HG03097 (cell line): ENCODE data around the gene HS3ST4.

Source experiments
- ATAC-seq: cut with Tn5 transposase; IDR thresholded peaks from one replicate; pipeline ENCODE4 v1.9.1; 2021; ENCODE audit not compliant: unreplicated experiment, low FRiP score

The HS3ST4 gene

GRCh38 chr16:25691519-25692091 is at the start of gene HS3ST4:
Gene HS3ST4, plus strand, starts transcription at chr16:25691959.
- no peak for ATAC-seq

DNA sequence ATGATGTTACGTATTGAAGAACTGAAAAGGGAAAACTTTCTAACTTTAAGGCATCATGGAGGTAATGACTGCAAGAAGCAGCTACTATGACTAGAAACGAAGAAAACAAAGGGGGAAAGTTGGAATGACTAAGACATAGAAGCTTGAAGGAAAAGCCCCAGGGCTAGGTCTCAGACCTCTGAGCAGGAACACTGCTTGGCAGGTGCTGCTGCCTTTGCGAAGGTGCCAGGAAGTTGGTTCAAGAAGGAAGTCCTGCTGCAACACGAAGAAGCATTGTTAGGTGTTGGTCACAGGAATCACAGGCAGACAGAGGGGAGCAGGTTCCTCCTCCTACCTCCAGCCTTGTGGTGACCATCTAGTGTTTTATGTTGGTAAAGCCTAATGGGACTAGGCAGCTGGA is 48.1 kb upstream of the HS3ST4 start:
- no peak for ATAC-seq

- no peak for ATAC-seq
Observed at GRCh38 chr16:25656639-25657038, 35.1 kb upstream of the HS3ST4 start.

- no peak for ATAC-seq
Observed at GRCh38 chr16:25676820-25677219, 14.9 kb upstream of the HS3ST4 start.

DNA sequence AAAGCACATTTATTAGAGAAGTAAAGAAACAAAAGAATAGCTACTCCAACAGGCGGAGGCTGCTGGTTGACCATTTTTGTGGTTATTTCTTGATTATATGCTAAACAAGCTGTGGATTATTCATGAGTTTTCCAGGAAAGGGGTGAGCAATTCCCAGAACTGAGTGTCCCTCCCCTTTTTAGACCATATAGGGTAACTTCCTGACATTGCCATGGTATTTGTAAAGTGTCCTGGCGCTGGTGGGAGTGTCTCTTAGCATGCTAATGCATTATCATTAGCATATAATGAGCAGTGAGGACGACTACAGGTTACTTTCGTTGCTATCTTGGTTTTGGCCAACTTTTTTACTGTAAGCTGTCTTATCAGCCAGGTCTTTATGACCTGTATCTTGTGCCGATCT is 12.2 kb upstream of the HS3ST4 start:
- no peak for ATAC-seq

DNA sequence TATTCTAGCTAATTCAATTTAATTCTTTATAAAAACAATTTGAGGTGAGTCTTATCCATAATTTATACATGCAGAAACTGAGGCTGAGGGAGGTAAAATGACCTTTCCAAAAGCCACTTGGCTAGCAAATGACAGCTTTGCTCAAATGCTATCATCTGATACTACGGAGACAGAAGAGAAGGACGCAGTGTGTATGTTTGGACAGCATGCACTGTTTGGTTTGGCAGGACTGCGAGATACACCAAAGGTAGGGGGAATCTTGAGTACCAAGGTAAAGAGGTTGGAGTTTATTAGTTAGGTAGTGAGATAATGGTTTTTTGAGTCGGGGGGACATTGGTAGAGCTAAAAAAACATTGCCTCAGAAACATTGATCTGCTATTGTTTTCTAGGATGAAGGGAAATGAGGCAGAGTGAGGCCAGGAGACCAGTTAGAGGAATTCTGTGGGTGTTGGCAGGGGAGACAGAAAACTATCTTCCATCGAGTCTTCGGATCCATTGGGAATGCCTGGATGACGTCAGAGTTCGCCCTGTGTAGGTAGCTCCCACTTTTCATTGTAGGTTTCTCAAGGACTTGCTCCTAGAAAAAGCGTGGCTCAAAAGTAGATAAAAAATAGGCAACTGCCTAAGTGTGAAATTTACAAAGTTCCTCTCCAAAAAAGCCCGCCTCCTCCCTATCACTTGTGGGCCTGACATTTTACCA is 2.5 kb upstream of the HS3ST4 start:
- ATAC-seq = no peak

DNA sequence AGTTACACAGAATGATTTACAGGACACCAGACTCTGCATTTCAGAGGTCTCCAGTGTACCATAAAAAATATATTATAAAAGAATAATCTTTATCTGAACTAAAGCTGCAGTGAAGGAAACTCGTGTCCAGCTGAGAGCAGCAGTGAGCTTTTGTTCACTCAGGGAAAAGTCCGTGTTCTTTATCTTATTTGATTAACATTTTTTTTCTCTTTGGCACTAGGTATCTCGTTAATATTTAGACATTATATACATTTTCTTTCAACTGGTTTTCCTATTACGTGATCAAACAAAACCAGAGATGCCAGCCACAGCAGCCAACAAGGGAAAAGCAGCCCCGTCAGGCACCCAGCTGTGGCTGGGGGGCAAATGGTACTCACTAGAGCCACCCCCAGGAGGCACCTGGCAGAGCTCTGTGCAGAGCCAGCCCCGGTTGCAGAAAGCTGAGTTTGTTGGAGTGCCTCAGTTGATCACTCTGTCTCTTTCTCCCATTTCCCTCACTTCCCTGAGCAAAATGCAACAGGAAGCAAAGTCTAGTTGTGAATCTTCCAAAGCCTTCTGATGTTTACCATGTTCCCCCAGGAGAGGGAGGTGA is 1.1 kb upstream of the HS3ST4 start:
- no peak for ATAC-seq

DNA sequence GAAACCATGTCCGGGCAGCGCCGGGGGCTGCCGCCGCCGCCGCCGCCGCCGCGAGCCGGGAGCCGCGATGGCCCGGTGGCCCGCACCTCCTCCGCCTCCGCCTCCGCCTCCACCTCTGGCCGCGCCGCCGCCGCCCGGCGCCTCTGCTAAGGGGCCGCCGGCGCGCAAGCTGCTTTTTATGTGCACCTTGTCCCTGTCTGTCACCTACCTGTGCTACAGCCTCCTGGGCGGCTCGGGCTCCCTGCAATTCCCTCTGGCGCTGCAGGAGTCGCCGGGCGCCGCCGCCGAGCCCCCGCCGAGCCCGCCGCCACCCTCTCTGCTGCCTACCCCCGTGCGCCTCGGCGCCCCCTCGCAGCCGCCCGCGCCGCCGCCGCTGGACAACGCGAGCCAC is 587 bp downstream of the HS3ST4 start:
- ATAC-seq = no peak

GRCh38 chr16:25692742-25693508 is 1.2 kb downstream of the HS3ST4 start:
- ATAC-seq = no peak

- no peak for ATAC-seq
Observed at GRCh38 chr16:25693631-25694030, 1.9 kb downstream of the HS3ST4 start.

DNA sequence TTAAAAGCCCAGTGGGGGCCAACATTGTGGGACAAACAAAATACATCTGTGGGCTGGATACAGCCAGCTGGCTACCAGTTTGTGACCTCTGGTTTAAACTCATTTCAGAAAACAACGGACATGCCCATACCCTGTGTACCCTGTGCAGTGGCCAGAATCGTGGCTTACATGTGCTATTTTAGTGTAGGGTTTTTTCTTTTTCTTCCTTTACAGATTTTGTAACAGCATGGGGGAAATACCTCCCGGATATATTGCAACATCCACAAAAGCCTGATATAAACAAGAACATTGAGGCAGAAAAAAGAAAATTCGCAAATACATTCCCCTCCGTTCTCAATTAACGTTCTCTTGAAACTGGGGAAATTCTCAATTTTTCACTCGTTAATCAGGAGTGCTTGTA is 7.3 kb downstream of the HS3ST4 start:
- no peak for ATAC-seq

DNA sequence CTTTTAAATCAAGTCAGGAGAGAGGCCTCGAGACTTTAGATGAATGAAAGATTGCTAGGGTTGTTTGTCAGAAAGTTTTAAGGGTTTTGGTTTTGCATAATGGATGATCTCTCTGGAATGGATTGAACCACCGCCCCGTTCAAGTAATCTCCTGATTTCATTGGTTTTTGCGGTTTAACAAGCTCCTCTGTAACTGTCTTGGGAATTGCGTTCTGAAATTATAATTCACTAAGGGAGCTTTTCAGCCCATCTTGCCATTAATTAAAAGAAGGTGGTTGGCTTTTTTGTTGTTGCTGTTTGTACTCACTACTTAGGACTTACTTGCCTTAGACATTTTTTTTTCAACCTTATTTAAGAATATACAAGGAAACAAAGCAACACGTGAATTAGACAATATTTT is 8.8 kb downstream of the HS3ST4 start:
- ATAC-seq = no peak

DNA sequence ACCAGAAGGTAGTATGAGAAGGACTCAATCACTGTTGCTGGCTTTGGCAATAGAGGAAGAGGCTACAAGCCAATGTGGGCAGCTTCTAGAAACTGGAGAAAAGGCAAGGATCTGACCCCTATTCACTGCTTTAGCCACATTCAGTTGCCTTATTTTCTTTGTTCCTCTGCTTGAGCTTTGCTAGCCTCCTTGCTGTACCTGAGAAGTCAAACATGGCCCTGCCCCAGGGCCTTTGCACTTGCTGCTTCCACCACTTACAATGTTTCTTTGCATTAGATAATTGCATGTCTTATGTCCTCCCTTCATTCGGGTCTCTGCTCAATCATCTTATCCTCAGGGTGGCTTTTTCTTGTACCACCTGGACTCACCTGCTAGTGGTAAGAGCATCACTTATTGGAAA is 15.8 kb downstream of the HS3ST4 start:
- ATAC-seq = no peak

DNA sequence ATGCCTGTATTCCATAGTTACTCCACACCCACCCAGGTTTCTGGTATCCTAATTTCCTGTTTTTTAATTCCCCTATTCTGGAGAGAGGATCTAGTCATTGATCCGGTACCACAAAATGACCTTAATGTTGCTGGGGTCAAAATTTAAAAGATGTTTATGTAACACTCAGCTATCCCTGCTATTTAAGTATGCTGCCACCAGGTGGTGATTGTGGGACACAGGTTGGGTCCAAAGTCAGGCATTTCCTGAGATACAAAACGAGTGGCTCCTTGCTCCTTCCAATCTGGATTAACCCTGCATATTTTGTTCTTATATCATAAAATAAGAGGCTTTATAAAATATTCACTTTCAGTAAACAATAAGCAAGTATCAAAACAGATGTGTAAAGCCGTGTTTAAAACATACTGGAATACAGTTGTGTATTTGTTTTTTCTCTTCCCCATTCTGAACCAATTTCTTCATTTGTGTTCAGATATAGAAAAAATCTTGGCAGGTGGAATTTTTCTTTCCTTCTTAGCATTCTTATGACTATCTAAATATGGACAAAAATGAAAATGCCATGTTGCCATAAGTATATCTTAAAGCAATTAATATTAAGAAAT is 16.3 kb downstream of the HS3ST4 start:
- no peak for ATAC-seq

DNA sequence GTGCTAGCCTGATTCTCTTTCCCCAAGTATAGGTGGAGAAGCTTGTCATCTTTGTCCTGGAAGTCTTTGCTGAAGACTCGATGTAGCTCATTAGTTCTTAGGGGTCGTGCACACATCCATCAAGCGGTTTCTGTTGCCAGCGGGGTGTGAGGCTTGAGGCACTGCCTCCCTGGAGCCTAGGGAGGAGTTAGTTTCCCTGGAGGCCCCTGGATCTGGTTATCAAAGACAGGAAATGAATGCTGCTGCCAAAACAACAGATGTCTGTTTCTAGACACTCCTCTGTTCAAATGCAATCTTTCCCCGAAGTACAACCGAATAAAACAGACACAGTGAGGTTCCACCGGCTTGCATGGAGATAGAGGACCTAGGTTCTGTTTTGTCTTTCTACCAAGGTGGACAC is 17.5 kb downstream of the HS3ST4 start:
- no peak for ATAC-seq

- no peak for ATAC-seq
Observed at GRCh38 chr16:25713785-25714570, 22.2 kb downstream of the HS3ST4 start.

DNA sequence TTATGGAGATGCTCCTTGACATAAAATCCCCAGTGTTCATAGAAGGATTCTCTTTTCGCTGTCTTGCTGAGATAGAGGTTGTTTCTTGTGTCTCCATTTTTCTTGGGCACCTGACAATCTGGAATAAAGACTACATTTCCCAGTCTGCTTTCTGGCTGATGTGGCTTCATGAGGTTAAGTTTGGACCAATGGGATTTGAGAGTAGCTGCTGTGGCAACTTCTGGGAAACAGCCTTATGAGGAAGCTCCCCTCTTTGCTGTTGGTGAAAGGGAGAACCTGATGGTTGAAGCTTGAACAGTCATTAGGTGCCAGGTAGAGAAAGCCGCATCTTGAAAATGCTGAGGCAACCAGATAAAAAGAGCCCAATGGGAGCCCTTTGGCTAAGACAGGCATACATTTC is 24.4 kb downstream of the HS3ST4 start:
- no peak for ATAC-seq

DNA sequence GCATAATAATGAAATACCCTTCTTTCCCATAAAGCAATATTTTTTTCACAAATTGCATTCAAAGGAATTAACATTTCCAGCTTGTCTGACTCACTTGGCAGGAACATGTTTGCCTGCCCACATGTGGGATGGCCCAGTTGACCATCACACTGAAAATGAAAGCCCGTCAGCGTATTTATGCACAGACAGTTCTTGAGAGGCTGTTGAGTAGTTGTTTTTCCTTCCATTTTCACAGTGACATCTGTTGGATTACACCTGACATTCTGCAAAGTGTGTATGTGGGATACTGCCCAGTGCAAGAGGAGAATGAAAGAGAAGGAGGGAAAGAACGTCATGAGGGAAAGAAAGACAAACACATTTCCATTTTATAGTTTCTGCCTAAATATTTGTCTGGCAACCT is 29.7 kb downstream of the HS3ST4 start:
- ATAC-seq = no peak

GRCh38 chr16:25726430-25727098 is 34.8 kb downstream of the HS3ST4 start:
- ATAC-seq = no peak
